GM23248 (cell line): ENCODE data around the gene THYN1. TPM values are rescaled to one million over a fixed set of nuclear protein-coding genes. Genes with fewer than 3 reads are reported as not detected.

ENCODE experiments used
- DNase-seq: peaks from one replicate; pipeline ENCODE4 v3.0.0-alpha.2; 2015
- H2AFZ ChIP-seq: fragments of 200-600 bp; sonication (generic); 2 replicates; pipeline ENCODE4 v1.6.1; 2016; ENCODE audit warnings: antibody characterized with exemption
- H3F3A ChIP-seq: fragments of 200-600 bp; sonication (generic); 2 replicates; pipeline ENCODE4 v1.6.1; 2016; ENCODE audit warnings: mild to moderate bottlenecking, antibody characterized with exemption, mixed run types; ENCODE audit not compliant: insufficient read depth
- H3K27ac ChIP-seq: fragments of 200-600 bp; sonication (generic); 2 replicates; pipeline ENCODE4 v1.5.1; 2016; ENCODE audit warnings: mild to moderate bottlenecking
- H3K27me3 ChIP-seq: fragments of 200-600 bp; sonication (generic); replicated peaks from 2 replicates; pipeline ENCODE4 v1.6.1; 2016; ENCODE audit warnings: mild to moderate bottlenecking; ENCODE audit not compliant: insufficient read depth
- H3K36me3 ChIP-seq: fragments of 200-600 bp; sonication (generic); 2 replicates; pipeline ENCODE4 v1.6.1; 2016; ENCODE audit warnings: low read depth, mild to moderate bottlenecking
- H3K4me1 ChIP-seq: fragments of 200-600 bp; sonication (generic); 2 replicates; pipeline ENCODE4 v1.6.1; 2016; ENCODE audit warnings: mild to moderate bottlenecking; ENCODE audit not compliant: insufficient read depth
- H3K4me2 ChIP-seq: fragments of 200-600 bp; sonication (generic); one replicate; pipeline ENCODE4 v1.6.1; 2016; ENCODE audit warnings: mild to moderate bottlenecking; ENCODE audit not compliant: unreplicated experiment
- H3K4me3 ChIP-seq: fragments of 200-600 bp; sonication (generic); 2 replicates; pipeline ENCODE4 v1.5.1; 2016; ENCODE audit warnings: mild to moderate bottlenecking
- H3K79me2 ChIP-seq: fragments of 200-600 bp; sonication (generic); 2 replicates; pipeline ENCODE4 v1.6.1; 2016; ENCODE audit warnings: mild to moderate bottlenecking; ENCODE audit not compliant: insufficient read depth
- H3K9ac ChIP-seq: fragments of 200-600 bp; sonication (generic); 2 replicates; pipeline ENCODE4 v1.6.1; 2016; ENCODE audit warnings: mild to moderate bottlenecking
- H3K9me2 ChIP-seq: fragments of 200-600 bp; sonication (generic); 2 replicates; pipeline ENCODE4 v1.6.1; 2016; ENCODE audit warnings: mixed run types, mild to moderate bottlenecking, moderate library complexity; ENCODE audit not compliant: insufficient read depth
- H3K9me3 ChIP-seq: fragments of 200-600 bp; sonication (generic); one replicate; pipeline ENCODE4 v1.6.1; 2017; ENCODE audit warnings: low read depth
- H4K20me1 ChIP-seq: fragments of 200-600 bp; sonication (generic); 2 replicates; pipeline ENCODE4 v1.6.0; 2016; ENCODE audit not compliant: insufficient read depth
- EZH2 ChIP-seq: fragments of 200-600 bp; sonication (generic); IDR thresholded peaks from 2 replicates; pipeline ENCODE4 v1.6.1; 2018; ENCODE audit warnings: antibody characterized with exemption, mild to moderate bottlenecking; ENCODE audit not compliant: insufficient read depth, poor library complexity, severe bottlenecking
- EZH2phosphoT487 ChIP-seq: fragments of 200-600 bp; sonication (generic); IDR thresholded peaks from 2 replicates; pipeline ENCODE4 v1.6.1; 2018; ENCODE audit warnings: antibody characterized with exemption, moderate library complexity, mild to moderate bottlenecking, low read depth; ENCODE audit not compliant: insufficient read depth
- WGBS, 2 experiments: methylation state at CpG; one replicate each; pipeline ENCODE4 v1.1.6; 2015 to 2017; ENCODE audit warnings: low lambda C conversion rate in 2 of 2, low coverage in 1 of 2; ENCODE audit errors: missing lambda C conversion rate in 2 of 2; 5-methylcytosine and 5-hydroxymethylcytosine counted together
- in situ Hi-C: fragments of 300-500 bp; cut with MboI; formaldehyde crosslinking; loops from 2 replicates; pipeline ENCODE4 v1.15.0; 2020
- polyA plus RNA-seq: library from polyadenylated mRNA; unstranded; fragments of >200 nt; fragmentation: Nextera tagmentation; extraction: Ambion mirVana; gene quantifications from 2 replicates; pipeline ENCODE4 v1.2.1, GENCODE V29; 2016
- total RNA-seq: library from RNA; depleted of rRNA; stranded (reverse); fragments of >200 nt; shearing (Covaris generic); gene quantifications from 2 replicates; pipeline ENCODE4 v1.2.3, GENCODE V29; 2014; rRNA removed

THYN1 gene
- total RNA-seq (24.3 and 25.6 TPM in 2 replicates), polyA plus RNA-seq (44.2 and 49.8 TPM in 2 replicates)

GRCh38 chr11:134253188-134253993 is at the start of gene THYN1, which contains the start of gene ACAD8:
Gene THYN1 (minus strand): TSS chr11:134253352. CDS start chr11:134252882, 470 bp downstream.
Gene ACAD8 (plus strand): TSS chr11:134253568. CDS start chr11:134253601, 33 bp downstream.
- Histone ChIP-seq H3K9ac (peak within 1 kb of the TSS; percentile 79), H3K27me3 (no peaks in the 10 kb centered on the region), H3K27ac (peak within 1 kb of the TSS; percentile 74), H3K9me3 (no peaks in the 10 kb centered on the region), H4K20me1 (no peaks in the 10 kb centered on the region), H2AFZ (peak within 1 kb of the TSS; percentile 96), H3K79me2 (peaks cover 25% of the 10 kb centered on the region), H3K4me1 (peaks cover 15% of the 10 kb centered on the region), H3K36me3 (no peaks in the 10 kb centered on the region), H3K4me2 (peak within 1 kb of the TSS; percentile 99), H3K4me3 (peak within 1 kb of the TSS; percentile 89), H3K9me2 (no peaks in the 10 kb centered on the region), H3F3A (0 out of 2 replicates have a peak, but pooled peaks cover 10% of the 10 kb centered on the region)
- WGBS, 2 experiments = 1 to 2% methylated on average over 44 to 51 of the region's 70 CpGs
- peak; percentile 98 for DNase-seq
- TF ChIP-seq EZH2 (no peak), EZH2phosphoT487 (no peak)
- in situ Hi-C loops = no loop called here

- no peak overlapping the region for H3K4me3 ChIP-seq
- H3F3A ChIP-seq = no peaks in the 10 kb centered on the region
- in situ Hi-C loops = no loop called here
- no peaks in the 10 kb centered on the region for H3K9me2 ChIP-seq
- no peaks in the 10 kb centered on the region for H3K36me3 ChIP-seq
- H3K9ac ChIP-seq = no peak overlapping the region
- no peaks in the 10 kb centered on the region for H3K9me3 ChIP-seq
- no peak overlapping the region for H2AFZ ChIP-seq
- H3K4me1 ChIP-seq = no peaks in the 10 kb centered on the region
- H3K27ac ChIP-seq = no peak overlapping the region
- H3K79me2 ChIP-seq = no peaks in the 10 kb centered on the region
- no peak for TF ChIP-seq EZH2
- TF ChIP-seq EZH2phosphoT487 = no peak
- WGBS, 2 experiments = 56 to 60% methylated on average over 9 of the region's 9 CpGs
- H4K20me1 ChIP-seq = no peaks in the 10 kb centered on the region
- H3K27me3 ChIP-seq = peaks cover 21% of the 10 kb centered on the region; the same call in 1 of the 2 replicates
- no peak for DNase-seq
- H3K4me2 ChIP-seq = no peak overlapping the region
Observed at GRCh38 chr11:134294664-134295063, 41.5 kb upstream of the THYN1 start.

GRCh38 chr11:134293119-134294113 is 40.3 kb upstream of the THYN1 start:
- Histone ChIP-seq H2AFZ (no peak overlapping the region), H3K4me1 (no peaks in the 10 kb centered on the region), H3K9ac (no peak overlapping the region), H4K20me1 (no peaks in the 10 kb centered on the region), H3K36me3 (no peaks in the 10 kb centered on the region), H3K4me2 (no peak overlapping the region), H3F3A (no peaks in the 10 kb centered on the region), H3K4me3 (no peak overlapping the region), H3K27me3 (peaks cover 21% of the 10 kb centered on the region; the same call in 1 of the 2 replicates), H3K9me3 (no peaks in the 10 kb centered on the region), H3K79me2 (no peaks in the 10 kb centered on the region), H3K27ac (no peak overlapping the region), H3K9me2 (no peaks in the 10 kb centered on the region)
- WGBS, 2 experiments = 49 to 57% methylated on average over 20 of the region's 20 CpGs
- in situ Hi-C loops = no loop called here
- TF ChIP-seq EZH2phosphoT487 = no peak
- TF ChIP-seq EZH2 = no peak
- DNase-seq = no peak

- Histone ChIP-seq H3K9me2 (no peaks in the 10 kb centered on the region), H2AFZ (no peak overlapping the region), H3K4me1 (no peaks in the 10 kb centered on the region), H4K20me1 (no peaks in the 10 kb centered on the region), H3K79me2 (no peaks in the 10 kb centered on the region), H3K27ac (no peak overlapping the region), H3K36me3 (no peaks in the 10 kb centered on the region), H3K4me3 (no peak overlapping the region), H3K27me3 (peaks cover 21% of the 10 kb centered on the region; the same call in 1 of the 2 replicates), H3K4me2 (no peak overlapping the region), H3K9me3 (no peaks in the 10 kb centered on the region), H3F3A (no peaks in the 10 kb centered on the region), H3K9ac (no peak overlapping the region)
- 46 to 56% methylated on average over 15 of the region's 15 CpGs for WGBS, 2 experiments
- no peak for TF ChIP-seq EZH2phosphoT487
- no peak for TF ChIP-seq EZH2
- DNase-seq = no peak
- in situ Hi-C loops = no loop called here
Observed at GRCh38 chr11:134292661-134293060, 39.5 kb upstream of the THYN1 start.
